D721Med (cell line): ENCODE data around the gene HP1BP3.

Experiments used
- DNase-seq: peaks from one replicate; pipeline ENCODE4 v3.0.0; 2011; ENCODE audit warnings: low spot score; ENCODE audit not compliant: insufficient read length
- FAIRE-seq: peaks from 2 replicates; lab custom pipeline; 2011; peaks lifted over from hg19 to GRCh38; lab: Jason Lieb, UNC
- TF ChIP-seq, protein P1 (sequence below): IDR thresholded peaks from 2 replicates; pipeline ENCODE4 v1.5.1; 2012; ENCODE audit warnings: mild to moderate bottlenecking, control low read depth; ENCODE audit not compliant: insufficient read depth; ENCODE audit errors: missing control alignments

Gene HP1BP3

DNA sequence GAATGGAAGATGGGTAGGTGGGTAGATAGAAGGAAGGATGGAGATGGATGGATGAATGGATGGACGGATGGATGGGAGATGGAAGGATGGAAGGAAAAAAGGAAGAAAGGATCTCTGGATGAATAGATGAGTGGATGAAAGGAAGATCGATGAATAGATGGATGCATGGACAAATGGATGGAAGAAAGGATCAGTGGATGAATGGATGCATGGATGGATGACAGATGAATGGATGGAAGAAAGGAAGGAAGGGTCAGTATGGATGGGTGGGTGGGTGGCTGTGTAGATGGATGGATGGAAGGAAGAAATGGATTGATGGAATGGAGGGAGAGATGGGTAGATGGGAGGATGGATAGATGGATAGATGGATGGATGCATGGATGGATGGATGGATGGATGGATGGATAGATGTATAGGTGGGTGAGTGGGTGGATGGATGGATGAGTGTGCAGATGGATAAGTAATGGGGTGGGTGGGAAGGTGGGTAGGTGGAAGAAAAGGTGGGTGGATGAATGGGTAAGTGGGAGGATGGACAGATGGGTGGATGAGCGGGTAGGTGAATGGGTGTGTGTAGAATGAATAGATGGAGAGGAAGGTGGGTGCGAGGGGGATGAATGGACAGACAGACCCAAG lies 83.9 kb downstream of the HP1BP3 start:
- FAIRE-seq (no peak), DNase-seq (no peak)
- TF ChIP-seq, protein P1, sequence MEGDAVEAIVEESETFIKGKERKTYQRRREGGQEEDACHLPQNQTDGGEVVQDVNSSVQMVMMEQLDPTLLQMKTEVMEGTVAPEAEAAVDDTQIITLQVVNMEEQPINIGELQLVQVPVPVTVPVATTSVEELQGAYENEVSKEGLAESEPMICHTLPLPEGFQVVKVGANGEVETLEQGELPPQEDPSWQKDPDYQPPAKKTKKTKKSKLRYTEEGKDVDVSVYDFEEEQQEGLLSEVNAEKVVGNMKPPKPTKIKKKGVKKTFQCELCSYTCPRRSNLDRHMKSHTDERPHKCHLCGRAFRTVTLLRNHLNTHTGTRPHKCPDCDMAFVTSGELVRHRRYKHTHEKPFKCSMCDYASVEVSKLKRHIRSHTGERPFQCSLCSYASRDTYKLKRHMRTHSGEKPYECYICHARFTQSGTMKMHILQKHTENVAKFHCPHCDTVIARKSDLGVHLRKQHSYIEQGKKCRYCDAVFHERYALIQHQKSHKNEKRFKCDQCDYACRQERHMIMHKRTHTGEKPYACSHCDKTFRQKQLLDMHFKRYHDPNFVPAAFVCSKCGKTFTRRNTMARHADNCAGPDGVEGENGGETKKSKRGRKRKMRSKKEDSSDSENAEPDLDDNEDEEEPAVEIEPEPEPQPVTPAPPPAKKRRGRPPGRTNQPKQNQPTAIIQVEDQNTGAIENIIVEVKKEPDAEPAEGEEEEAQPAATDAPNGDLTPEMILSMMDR, result no peak

DNA sequence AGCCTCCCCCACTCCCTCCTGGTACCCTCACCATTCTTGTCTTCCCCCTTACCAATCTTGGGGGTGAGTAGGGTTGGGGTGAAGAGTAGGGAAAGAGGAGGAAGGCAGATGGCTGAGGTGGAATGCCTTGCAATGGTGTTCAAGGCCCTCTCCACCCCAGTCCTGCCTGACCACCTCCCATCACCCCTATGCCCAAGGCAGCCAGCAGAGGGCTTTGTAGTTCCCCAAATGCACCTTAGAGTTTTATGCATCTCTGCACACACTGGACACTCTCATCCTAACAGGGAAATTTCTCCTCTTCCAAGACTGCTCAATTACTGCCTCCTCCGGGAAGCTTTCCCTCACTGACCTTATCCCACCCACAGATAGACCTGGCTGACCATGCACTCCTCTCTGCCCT lies 84.7 kb downstream of the HP1BP3 start:
- TF ChIP-seq, protein P1, result no peak
- no peak for FAIRE-seq

DNA sequence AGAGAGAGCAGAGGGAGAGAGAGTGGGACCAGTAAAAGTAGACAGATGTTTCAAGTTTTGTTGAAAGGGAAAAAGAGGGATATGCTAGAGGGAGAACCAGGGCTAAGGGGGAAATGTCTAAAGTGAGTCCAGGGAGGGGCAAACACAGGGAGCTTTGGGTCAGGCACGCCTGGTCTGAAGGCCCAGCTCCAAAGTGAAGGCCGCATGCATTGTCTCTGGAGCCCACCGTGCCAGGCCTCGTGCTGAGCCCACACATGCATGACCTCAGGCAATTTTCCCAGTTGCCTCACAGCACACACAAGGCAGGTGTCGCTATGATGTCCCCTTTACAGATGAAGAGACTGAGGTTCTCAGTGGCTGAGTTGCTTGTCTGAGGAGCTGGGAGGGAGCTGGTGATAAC lies 85.3 kb downstream of the HP1BP3 start:
- no peak for FAIRE-seq
- no peak for DNase-seq
- TF ChIP-seq, protein P1, result no peak

More for the DNA sequence above, 84.7 kb downstream of the HP1BP3 start:
- no peak for DNase-seq

DNA sequence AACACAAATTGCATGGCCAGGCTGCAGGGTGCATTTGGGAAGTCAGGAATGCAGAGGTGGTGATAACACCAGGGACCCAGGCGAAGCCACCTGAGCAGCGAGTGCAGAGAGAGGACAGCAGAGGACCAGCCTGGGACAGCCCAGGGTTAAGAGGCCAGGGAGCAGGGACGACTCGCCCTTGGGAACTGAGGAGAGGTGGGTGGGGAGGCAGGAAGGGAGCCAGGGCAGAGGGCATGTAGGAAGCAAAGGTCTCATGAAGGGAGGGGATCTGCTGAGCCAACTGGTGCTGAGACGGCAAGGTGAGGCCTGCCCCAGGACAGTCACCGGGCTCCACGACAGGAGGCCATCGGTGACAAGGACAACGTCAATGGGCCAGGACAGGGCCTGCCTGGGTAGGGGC lies 85.7 kb downstream of the HP1BP3 start:
- FAIRE-seq (no peak), DNase-seq (no peak)
- TF ChIP-seq, protein P1, result no peak

DNA sequence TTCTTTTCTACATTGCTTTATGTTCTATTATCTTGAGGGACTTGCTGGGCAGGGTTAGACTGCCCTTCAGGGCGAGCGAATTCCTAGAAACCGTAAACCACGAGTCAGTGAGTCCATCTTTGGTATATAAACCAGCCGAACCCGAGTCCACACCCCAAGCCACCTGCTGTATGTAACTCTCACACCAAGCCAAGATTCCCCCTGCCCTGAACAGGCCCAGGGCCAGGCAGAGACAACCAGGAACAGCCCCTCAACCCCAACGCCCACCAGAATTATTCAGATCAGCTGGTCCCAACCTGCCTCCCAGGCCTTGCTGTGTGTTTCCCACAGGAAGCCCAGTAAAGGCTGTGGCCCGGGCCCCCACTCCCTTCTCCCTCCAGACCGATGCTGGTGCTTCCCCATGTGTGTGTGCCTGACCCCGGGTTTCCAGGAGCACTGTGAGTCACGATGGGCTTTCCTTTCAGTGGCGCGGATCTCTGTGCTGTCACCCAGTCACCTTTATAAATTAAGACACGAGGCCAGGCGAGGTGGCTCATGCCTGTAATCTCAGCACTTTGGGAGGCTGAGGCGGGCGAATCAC lies 86.4 kb downstream of the HP1BP3 start:
- no peak for FAIRE-seq

DNA sequence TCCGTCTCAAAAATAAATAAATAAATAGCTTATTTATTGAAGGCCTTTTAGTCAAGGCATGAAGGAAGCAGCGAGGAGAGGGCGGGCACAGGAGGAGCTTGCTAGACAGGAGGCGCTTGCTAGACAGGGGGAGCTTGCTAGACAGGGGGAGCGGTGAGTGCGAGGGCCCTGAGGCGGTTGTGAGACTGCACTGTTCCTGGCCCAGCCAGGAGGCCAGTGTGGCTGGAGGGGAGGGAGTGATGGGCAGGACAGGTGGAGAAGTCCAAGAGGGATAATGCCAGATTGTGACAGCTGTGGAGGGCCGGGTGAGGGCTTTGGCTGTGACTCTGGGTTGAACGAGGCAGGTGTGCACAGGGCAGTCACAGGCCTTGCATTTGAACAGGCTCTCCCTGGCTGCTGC lies 87.5 kb downstream of the HP1BP3 start:
- TF ChIP-seq, protein P1, result no peak
- no peak for FAIRE-seq
- DNase-seq, result no peak

More for the DNA sequence above, 86.4 kb downstream of the HP1BP3 start:
- TF ChIP-seq, protein P1, result no peak
- DNase-seq, result no peak
